Measurements from ENCODE around the gene MRPL51.

GRCh38 chr12:6535960-6536847 is 43.1 kb upstream of the MRPL51 start:
- TF ChIP-seq, protein P1, sequence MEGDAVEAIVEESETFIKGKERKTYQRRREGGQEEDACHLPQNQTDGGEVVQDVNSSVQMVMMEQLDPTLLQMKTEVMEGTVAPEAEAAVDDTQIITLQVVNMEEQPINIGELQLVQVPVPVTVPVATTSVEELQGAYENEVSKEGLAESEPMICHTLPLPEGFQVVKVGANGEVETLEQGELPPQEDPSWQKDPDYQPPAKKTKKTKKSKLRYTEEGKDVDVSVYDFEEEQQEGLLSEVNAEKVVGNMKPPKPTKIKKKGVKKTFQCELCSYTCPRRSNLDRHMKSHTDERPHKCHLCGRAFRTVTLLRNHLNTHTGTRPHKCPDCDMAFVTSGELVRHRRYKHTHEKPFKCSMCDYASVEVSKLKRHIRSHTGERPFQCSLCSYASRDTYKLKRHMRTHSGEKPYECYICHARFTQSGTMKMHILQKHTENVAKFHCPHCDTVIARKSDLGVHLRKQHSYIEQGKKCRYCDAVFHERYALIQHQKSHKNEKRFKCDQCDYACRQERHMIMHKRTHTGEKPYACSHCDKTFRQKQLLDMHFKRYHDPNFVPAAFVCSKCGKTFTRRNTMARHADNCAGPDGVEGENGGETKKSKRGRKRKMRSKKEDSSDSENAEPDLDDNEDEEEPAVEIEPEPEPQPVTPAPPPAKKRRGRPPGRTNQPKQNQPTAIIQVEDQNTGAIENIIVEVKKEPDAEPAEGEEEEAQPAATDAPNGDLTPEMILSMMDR (conservative IDR thresholded peaks at IDR 0.05) = no peak
- no peak for TF ChIP-seq EZH2 (IDR thresholded peaks at IDR 0.05; ENCODE audit: low read depth)

All from PC-9 (cell line).